HG02610 (cell line): ENCODE results near the gene GATAD2A.
A peak's percentile ranks its signal among the peaks of the same experiment; 100 is the strongest.

Source experiments
- ATAC-seq: cut with Tn5 transposase; IDR thresholded peaks from one replicate; pipeline ENCODE4 v1.9.1; 2021; ENCODE audit warnings: mild to moderate bottlenecking, moderate library complexity; ENCODE audit not compliant: unreplicated experiment

Gene GATAD2A

GRCh38 chr19:19505669-19506326, 100.3 kb downstream of the GATAD2A start:
- no peak for ATAC-seq

- ATAC-seq = no peak
Measured at GRCh38 chr19:19506592-19506991, 101.1 kb downstream of the GATAD2A start.

- ATAC-seq = no peak
Measured at GRCh38 chr19:19507354-19507753, 101.9 kb downstream of the GATAD2A start.

- no peak for ATAC-seq
Measured at GRCh38 chr19:19508217-19508616, 102.7 kb downstream of the GATAD2A start.

GRCh38 chr19:19510432-19510831, 105.0 kb downstream of the GATAD2A start:
- no peak for ATAC-seq

- no peak for ATAC-seq
Measured at GRCh38 chr19:19513682-19514081, 108.2 kb downstream of the GATAD2A start.

- ATAC-seq = no peak
Measured at GRCh38 chr19:19514215-19514657, 108.8 kb downstream of the GATAD2A start.

GRCh38 chr19:19514881-19515641, 109.6 kb downstream of the GATAD2A start, which contains the start of gene TSSK6:
Gene TSSK6, minus strand, starts transcription at chr19:19515548. Its CDS starts 121 bp downstream, at chr19:19515427.
- no peak for ATAC-seq

- ATAC-seq = peak; percentile 82
Measured at GRCh38 chr19:19515642-19516519, 110.4 kb downstream of the GATAD2A start, which contains the start of gene NDUFA13. Gene NDUFA13, plus strand, starts transcription at chr19:19516225. Its CDS starts 14 bp downstream, at chr19:19516239.

GRCh38 chr19:19517235-19517619, 111.8 kb downstream of the GATAD2A start:
- ATAC-seq = no peak

GRCh38 chr19:19520989-19521388, 115.5 kb downstream of the GATAD2A start:
- no peak for ATAC-seq

- ATAC-seq = no peak
Measured at GRCh38 chr19:19523177-19523576, 117.7 kb downstream of the GATAD2A start.

GRCh38 chr19:19524053-19524452, 118.6 kb downstream of the GATAD2A start:
- no peak for ATAC-seq

- ATAC-seq = no peak
Measured at GRCh38 chr19:19525611-19526380, 120.3 kb downstream of the GATAD2A start.

GRCh38 chr19:19526581-19527370, 121.3 kb downstream of the GATAD2A start:
- ATAC-seq = no peak

GRCh38 chr19:19527371-19527656, 121.8 kb downstream of the GATAD2A start:
- no peak for ATAC-seq

GRCh38 chr19:19527674-19528625, 122.5 kb downstream of the GATAD2A start:
- no peak for ATAC-seq

- ATAC-seq = no peak
Measured at GRCh38 chr19:19528721-19529490, 123.4 kb downstream of the GATAD2A start, which contains the start of gene YJEFN3. Gene YJEFN3, plus strand, starts transcription at chr19:19528911. Its CDS starts 22 bp downstream, at chr19:19528933.
